G401 (cell line): ENCODE results near the gene ZNF71. TPM values are rescaled to one million over a fixed set of nuclear protein-coding genes. Genes with fewer than 3 reads are reported as not detected.

Experiments used
- DNase-seq: peaks from one replicate; pipeline ENCODE4 v3.0.0-alpha.2; 2015; ENCODE audit warnings: low spot score
- in situ Hi-C: cut with HindIII; loops from 2 replicates; pipeline ENCODE4 v1.10.0; 2016; ENCODE audit warnings: low sequenced_read_pairs, mixed read lengths
- total RNA-seq: library from RNA; depleted of rRNA; stranded (reverse); fragments of >200 nt; shearing (Covaris generic); gene quantifications from 2 replicates; pipeline ENCODE4 v1.2.3, GENCODE V29; 2014; rRNA removed

Gene ZNF71
- 7.1 and 13.5 TPM in 2 replicates for total RNA-seq

GRCh38 chr19:56594783-56595547, at the start of gene ZNF71:
Gene ZNF71 (plus strand): TSS chr19:56595302. CDS start chr19:56601559, 6,257 bp downstream.
- DNase-seq: peak; percentile 87
- in situ Hi-C loops: no loop called here

- in situ Hi-C loops: no loop called here
- DNase-seq: no peak
These were observed 47.6 kb upstream of the ZNF71 start for GRCh38 chr19:56547535-56547934.

GRCh38 chr19:56554272-56554869, 40.7 kb upstream of the ZNF71 start:
- no peak for DNase-seq
- in situ Hi-C loops: no loop called here

GRCh38 chr19:56562766-56563165, 32.3 kb upstream of the ZNF71 start:
- in situ Hi-C loops: no loop called here
- no peak for DNase-seq

- peak; percentile 64 for DNase-seq
- in situ Hi-C loops: no loop called here
These were observed 28.2 kb upstream of the ZNF71 start for GRCh38 chr19:56566904-56567273.

- DNase-seq: peak; percentile 96
- in situ Hi-C loops: no loop called here
These were observed 27.6 kb upstream of the ZNF71 start, which contains the start of gene ZNF470 for GRCh38 chr19:56567274-56568120. Gene ZNF470 (plus strand): TSS chr19:56567468. CDS start chr19:56570312, 2,844 bp downstream.

GRCh38 chr19:56572589-56572988, 22.5 kb upstream of the ZNF71 start:
- in situ Hi-C loops: no loop called here

GRCh38 chr19:56573914-56574313, 21.2 kb upstream of the ZNF71 start:
- in situ Hi-C loops: no loop called here
- no peak for DNase-seq

More at GRCh38 chr19:56572589-56572988, 22.5 kb upstream of the ZNF71 start:
- DNase-seq: no peak

GRCh38 chr19:56577719-56578602, 17.1 kb upstream of the ZNF71 start:
- DNase-seq: no peak
- in situ Hi-C loops: no loop called here

- no peak for DNase-seq
- in situ Hi-C loops: no loop called here
These were observed 688 bp upstream of the ZNF71 start for GRCh38 chr19:56594446-56594782.

GRCh38 chr19:56595548-56595899, 422 bp downstream of the ZNF71 start:
- in situ Hi-C loops: no loop called here
- DNase-seq: no peak

- in situ Hi-C loops: no loop called here
- no peak for DNase-seq
These were observed 1.6 kb downstream of the ZNF71 start for GRCh38 chr19:56596676-56597075.

GRCh38 chr19:56597696-56598095, 2.6 kb downstream of the ZNF71 start:
- in situ Hi-C loops: no loop called here
- DNase-seq: peak; percentile 8

GRCh38 chr19:56601375-56601774, 6.3 kb downstream of the ZNF71 start:
- DNase-seq: no peak
- in situ Hi-C loops: no loop called here

GRCh38 chr19:56603829-56604228, 8.7 kb downstream of the ZNF71 start:
- no peak for DNase-seq
- in situ Hi-C loops: no loop called here

GRCh38 chr19:56608274-56608964, 13.3 kb downstream of the ZNF71 start:
- in situ Hi-C loops: no loop called here
- DNase-seq: no peak

- no peak for DNase-seq
- in situ Hi-C loops: no loop called here
These were observed 16.2 kb downstream of the ZNF71 start for GRCh38 chr19:56611288-56611687.

GRCh38 chr19:56612737-56613136, 17.6 kb downstream of the ZNF71 start:
- in situ Hi-C loops: no loop called here
- no peak for DNase-seq

- DNase-seq: no peak
- in situ Hi-C loops: no loop called here
These were observed 18.5 kb downstream of the ZNF71 start for GRCh38 chr19:56613639-56614038.
